NCI-H128 (cell line): ENCODE results near the gene ZNF488.

Experiments used
- DNase-seq: peaks from one replicate; lab custom pipeline; 2025; ENCODE audit not compliant: unreplicated experiment; lab: John Stamatoyannopoulos, UW

ZNF488 gene

GRCh38 chr10:47367646-47368045 lies 16.4 kb downstream of the ZNF488 start:
- no peak for DNase-seq

- no peak for DNase-seq
Observed at GRCh38 chr10:47366731-47367460, 17.2 kb downstream of the ZNF488 start.

GRCh38 chr10:47366181-47366631 lies 17.9 kb downstream of the ZNF488 start:
- DNase-seq, result no peak

- no peak for DNase-seq
Observed at GRCh38 chr10:47365431-47366180, 18.5 kb downstream of the ZNF488 start.

- DNase-seq, result no peak
Observed at GRCh38 chr10:47364911-47365310, 19.2 kb downstream of the ZNF488 start.

- no peak for DNase-seq
Observed at GRCh38 chr10:47364366-47364765, 19.7 kb downstream of the ZNF488 start.

- DNase-seq, result no peak
Observed at GRCh38 chr10:47363781-47364180, 20.3 kb downstream of the ZNF488 start.

GRCh38 chr10:47362199-47362598 lies 21.9 kb downstream of the ZNF488 start:
- DNase-seq, result no peak

- DNase-seq, result no peak
Observed at GRCh38 chr10:47361293-47361692, 22.8 kb downstream of the ZNF488 start.

- DNase-seq, result no peak
Observed at GRCh38 chr10:47360419-47361040, 23.6 kb downstream of the ZNF488 start.

GRCh38 chr10:47359626-47360418 lies 24.3 kb downstream of the ZNF488 start:
- DNase-seq, result no peak

GRCh38 chr10:47359101-47359500 lies 25.0 kb downstream of the ZNF488 start:
- no peak for DNase-seq

- DNase-seq, result no peak
Observed at GRCh38 chr10:47358457-47358856, 25.6 kb downstream of the ZNF488 start.

GRCh38 chr10:47357911-47358310 lies 26.2 kb downstream of the ZNF488 start:
- no peak for DNase-seq

GRCh38 chr10:47357131-47357582 lies 26.9 kb downstream of the ZNF488 start:
- DNase-seq, result no peak

- no peak for DNase-seq
Observed at GRCh38 chr10:47356708-47357107, 27.4 kb downstream of the ZNF488 start.

GRCh38 chr10:47354900-47355299 lies 29.2 kb downstream of the ZNF488 start:
- DNase-seq, result no peak

GRCh38 chr10:47354165-47354564 lies 29.9 kb downstream of the ZNF488 start:
- DNase-seq, result no peak

GRCh38 chr10:47353351-47353750 lies 30.7 kb downstream of the ZNF488 start:
- DNase-seq, result no peak

- no peak for DNase-seq
Observed at GRCh38 chr10:47351899-47352815, 31.9 kb downstream of the ZNF488 start.
